NOMO-1 (cell line): Measurements from ENCODE around the gene FUOM.
A peak's percentile ranks its signal among the peaks of the same experiment; 100 is the strongest.
"Not testable (repeated sequence)": the region's sequence is repeated elsewhere in the genome, so short reads cannot be mapped to it uniquely, and the experiment has no call there.

Experiments
- DNase-seq, 2 experiments: peaks; one replicate each; lab custom pipeline; 2025; ENCODE audit not compliant: unreplicated experiment in 2 of 2; lab: John Stamatoyannopoulos, UW

The FUOM gene

DNA sequence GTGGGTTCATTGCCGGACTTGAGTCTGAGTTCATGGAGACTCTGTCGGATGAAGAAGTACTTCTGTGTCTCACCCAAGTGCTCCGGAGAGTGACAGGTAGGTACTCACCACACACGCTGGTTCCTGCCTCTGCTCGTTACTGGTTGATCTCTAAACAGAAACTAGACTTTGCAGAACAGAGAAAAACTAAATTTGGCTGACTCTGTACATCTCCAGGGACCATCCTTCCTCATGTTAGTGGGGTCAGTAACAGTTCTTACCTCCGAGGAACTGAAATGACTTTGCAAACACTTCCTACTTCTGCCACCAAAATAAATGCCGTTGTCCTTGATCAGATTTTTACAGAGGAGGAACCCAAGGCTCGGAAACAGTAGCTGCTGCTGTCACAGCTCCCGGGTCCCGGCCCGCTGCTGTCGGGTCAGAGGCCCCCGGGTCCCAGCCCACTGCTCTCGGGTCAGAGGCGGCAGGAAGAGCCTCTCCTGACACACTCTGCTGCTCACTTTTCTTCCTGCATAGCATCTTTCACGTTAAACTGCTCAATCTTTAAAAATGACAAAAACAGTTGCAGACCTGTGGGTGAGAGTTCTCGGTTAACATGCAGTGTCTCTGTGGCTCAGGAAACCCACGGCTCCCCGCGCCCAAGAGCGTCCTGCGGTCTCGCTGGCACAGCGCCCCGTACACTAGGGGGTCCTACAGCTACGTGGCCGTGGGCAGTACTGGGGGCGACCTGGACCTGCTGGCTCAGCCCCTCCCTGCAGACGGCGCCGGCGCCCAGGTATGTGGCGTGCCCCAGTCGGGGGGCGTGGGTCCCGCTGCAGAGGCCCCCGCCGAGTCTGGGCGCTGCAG is 31.4 kb upstream of the FUOM start:
- DNase-seq = peak; percentile 39 to 78

DNA sequence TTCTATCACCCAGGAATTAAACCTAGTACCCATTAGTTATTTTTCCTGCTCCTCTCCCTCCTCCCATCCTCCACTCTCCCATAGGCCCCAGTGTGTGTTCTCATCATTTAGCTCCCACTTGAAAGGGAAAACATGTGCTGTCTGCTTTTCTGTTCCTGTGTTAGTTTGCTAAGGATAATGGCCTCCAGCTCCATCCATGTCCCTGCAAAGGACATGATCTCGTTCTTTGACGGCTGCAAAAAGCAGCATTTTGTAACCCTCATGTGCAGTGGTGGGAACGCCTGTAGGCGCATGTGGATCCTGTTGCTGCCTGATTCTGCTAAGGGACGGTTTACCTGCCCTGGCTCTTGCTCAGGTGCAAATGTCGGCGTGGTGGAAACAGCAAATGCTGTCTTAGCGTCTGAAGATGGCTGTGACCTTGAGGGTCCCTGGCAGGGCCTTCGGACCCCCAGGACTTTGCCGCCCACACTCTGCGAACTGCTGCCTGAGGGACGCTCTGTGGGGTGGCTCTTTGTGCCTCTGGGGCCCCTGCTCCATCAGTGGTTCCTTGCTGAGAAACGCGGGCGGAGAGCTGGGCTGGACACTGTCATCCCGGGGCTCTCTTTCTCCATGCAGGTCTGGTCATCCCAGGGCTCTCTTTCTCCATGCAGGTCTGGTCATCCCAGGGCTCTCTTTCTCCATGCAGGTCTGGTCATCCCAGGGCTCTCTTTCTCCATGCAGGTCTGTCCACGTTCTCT is 30.6 kb upstream of the FUOM start:
- no peak for DNase-seq

DNA sequence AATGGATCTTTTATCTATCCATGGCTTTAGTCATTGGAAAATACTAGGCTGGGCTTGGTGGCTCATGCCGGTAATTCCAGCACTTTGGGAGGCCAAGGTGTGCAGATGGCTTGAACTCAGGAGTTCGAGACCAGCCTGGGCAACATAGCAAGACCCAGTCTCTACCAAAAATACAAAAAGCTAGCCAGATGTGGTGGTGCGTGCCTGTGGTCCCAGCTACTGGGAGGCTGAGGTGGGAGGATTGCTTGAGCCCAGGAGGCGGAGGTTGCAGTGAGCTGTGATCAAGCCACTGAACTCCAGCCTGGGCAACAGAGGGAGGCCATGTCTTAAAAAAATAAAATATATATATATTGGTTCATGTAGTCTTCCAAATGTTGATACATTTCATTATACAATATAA is 29.1 kb upstream of the FUOM start:
- not testable (repeated sequence) for DNase-seq

DNA sequence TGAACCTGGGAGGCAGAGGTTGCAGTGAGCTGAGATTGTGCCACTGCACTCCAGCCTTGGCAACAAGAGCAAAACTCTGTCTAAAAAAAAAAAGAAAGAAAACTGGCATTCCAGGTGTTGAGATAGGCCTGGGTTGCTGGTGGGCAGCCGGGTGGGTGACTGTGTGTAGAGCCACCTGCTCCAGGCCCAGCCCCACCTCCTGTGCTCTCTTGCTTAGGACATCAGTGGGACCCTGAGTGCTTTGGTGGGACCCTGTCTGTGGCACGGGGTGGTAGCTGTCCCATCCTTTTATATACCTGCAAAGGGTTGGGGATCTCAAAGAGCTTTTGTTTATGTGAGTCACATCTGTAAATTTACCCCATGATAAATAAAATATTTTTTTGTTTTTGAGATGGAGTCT is 27.4 kb upstream of the FUOM start:
- DNase-seq = no peak

DNA sequence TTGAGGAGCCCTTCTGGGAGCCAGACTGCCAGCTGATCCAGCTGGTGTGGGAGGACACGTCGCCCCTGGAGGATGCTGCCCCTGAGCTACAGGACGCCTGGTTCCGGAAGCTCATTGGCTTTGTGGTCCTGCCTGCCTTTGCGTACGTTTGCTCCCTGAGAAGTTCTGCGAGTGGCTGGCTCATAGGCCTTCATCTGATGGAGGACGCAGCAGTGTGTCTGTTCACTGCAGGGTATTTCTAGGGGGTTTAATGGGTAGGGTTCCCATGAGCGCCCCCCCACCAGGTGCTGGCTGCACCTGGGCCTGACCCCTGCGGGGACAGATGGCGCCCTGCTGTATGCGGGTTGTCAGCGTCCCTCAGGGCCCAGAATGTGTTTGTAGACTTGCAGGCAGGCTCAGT is 26.3 kb upstream of the FUOM start:
- no peak for DNase-seq

DNA sequence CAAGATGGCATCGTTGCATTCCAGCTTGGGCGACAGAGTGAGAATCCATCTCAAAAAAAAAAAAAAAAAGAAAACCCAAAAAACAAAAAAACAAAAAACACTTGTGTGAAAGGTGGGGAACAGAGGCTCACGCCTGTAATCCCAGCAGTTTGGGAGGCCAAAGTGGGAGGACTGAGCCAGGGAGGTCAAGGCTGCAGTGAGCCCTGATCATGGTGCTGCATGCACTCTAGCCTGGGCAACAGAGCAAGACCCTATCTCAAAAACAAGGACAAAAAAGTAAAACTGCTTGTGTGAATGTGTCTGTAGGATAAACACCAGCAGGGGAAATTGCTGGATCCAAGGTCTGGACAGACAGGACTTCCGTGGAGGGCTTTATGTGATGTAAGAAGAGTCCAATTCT is 25.7 kb upstream of the FUOM start:
- no peak for DNase-seq

DNA sequence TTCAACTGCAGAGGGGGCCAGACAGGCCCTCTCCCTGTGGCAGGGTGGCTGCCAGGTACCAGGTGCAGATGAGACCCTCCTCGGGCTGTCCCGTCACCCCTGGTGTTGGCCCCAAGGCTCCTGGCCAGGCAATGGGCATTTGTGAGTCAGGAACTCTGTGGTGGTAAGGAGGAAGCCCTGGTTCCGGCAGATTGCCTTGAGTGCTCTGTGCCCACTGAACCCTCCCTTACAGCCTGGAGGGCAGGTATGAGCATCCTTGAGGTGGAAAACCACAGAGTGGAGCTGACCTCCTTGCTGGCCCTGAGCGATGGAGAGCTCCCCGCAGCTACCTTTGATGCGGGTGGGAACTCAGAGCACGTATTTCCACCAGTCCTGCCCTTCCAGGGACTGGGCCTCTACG is 23.2 kb upstream of the FUOM start:
- DNase-seq = no peak

DNA sequence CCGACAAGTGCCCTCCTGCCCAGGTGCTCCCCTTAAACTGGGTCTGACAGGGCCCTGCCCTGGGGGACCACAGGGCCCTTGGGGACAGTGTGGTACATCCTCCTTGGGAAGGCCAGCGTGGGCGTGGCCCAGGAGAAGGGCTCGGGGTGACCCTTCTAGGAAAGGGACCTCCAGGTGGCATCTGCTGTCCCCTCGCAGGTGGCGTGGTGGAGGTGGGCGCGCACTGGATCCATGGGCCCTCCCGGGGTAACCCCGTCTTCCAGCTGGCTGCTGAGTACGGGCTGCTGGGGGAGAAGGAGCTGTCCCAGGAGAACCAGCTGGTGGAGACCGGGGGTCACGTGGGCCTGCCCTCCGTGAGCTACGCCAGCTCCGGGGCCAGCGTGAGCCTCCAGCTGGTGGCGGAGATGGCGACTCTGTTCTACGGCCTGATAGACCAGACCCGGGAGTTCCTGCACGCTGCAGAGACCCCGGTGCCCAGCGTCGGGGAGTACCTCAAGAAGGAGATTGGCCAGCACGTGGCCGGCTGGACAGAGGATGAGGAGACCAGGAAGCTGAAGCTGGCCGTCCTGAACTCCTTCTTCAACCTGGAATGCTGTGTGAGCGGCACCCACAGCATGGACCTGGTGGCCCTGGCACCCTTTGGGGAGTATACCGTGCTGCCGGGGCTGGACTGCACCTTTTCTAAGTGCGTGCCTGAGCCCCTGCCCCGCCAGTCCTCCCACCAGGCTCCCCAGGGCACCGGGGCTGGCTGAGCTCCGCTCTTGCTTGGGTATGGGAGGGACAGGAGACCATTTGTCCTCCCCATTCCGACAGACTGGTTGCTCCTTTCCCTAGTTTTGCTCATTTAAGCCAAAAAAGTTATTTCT is 22.2 kb upstream of the FUOM start:
- no peak for DNase-seq

DNA sequence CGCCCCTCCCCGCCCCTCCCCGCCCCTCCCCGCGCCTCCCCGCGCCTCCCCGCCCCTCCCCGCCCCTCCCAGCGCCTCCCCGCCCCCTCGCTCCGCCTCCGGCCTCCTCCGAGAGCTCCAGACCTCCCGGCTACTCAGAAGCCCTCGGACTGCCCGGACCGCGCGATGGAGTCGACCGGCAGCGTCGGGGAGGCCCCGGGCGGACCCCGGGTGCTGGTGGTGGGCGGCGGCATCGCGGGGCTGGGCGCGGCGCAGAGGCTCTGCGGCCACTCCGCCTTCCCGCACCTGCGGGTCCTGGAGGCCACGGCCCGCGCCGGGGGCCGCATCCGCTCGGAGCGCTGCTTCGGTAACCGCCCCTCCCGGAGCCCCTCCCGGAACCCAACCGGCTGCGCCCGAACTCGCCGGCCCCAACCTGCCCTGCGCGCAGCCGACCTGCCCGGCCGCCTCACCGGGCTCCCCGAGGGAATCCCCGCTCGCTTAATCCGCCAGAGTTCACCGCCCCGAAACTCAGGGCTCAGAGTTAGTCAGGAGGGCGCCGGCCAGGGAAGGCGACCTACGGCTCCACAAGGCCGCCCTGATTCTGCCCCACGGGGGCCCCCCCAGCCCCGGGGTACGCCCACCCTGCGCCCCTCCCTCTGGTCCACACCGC is 21.5 kb upstream of the FUOM start, which contains the start of gene PAOX:
Gene PAOX (plus strand): TSS at position 111 of the 649 bp plus-strand sequence. CDS start 55 bp downstream, at position 166.
- peak in 1 of 2 experiments; percentile 22 for DNase-seq

DNA sequence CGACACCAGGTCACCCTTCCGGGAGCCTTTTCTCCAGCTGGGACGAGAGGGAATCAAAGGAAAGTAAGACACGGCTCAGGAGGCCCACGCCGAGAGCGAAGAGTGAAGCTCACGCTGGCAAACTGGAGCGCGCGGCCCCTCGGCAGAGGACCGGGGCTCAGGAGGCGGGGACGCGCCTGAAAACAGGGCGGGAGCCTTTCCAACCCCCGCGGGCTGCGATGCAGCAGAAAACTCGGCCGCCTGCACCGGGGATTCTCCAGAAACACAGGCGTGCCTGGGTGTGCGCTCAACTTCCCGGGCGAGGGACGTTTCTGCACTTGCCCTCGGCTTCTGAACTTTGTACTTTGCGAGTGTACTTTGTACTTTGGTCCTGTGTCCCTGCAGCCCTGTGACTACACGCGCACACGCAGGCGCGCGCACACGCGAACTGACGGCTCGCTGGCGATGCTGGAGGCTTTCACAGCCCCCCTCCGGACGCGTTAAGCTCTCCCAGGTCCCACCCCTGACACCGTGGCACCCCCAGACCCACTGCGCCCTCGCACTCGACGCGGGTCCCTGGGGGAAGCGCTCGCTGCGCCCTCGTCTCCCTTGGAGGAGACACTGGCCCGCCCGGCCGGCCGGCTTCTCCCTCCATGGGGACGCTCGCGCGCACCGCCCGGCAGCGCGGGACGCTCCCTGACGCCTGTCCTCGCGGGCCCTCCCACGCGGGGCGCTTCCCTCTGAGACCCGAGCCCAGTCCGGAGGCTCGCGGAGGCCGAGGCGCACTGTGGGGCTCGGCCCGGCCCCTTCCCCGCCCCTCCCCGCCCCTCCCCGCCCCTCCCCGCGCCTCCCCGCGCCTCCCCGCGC is 20.7 kb upstream of the FUOM start:
- DNase-seq = peak; percentile 29 to 36

DNA sequence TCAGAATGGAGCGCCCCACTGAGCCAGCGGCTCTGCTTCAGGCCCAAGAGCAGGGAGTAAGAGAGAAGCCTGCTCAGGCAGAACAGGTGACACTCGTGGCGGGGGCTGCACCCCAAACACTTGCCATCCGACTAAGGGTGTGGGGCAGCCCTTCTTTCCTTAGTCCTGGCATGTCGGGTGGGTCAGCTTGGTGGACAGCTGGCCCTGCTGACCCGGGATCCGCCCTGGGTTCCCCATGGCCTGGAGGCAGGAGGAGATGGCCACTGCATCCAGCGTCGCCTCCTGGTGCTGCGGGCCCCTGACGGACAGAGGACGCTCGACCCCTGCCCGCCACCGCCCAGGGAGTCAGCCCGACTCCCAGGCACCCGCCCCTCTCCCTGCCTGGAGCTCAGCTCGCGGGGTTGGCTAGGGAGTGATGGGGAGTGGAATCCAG is 20.0 kb upstream of the FUOM start:
- no peak for DNase-seq

DNA sequence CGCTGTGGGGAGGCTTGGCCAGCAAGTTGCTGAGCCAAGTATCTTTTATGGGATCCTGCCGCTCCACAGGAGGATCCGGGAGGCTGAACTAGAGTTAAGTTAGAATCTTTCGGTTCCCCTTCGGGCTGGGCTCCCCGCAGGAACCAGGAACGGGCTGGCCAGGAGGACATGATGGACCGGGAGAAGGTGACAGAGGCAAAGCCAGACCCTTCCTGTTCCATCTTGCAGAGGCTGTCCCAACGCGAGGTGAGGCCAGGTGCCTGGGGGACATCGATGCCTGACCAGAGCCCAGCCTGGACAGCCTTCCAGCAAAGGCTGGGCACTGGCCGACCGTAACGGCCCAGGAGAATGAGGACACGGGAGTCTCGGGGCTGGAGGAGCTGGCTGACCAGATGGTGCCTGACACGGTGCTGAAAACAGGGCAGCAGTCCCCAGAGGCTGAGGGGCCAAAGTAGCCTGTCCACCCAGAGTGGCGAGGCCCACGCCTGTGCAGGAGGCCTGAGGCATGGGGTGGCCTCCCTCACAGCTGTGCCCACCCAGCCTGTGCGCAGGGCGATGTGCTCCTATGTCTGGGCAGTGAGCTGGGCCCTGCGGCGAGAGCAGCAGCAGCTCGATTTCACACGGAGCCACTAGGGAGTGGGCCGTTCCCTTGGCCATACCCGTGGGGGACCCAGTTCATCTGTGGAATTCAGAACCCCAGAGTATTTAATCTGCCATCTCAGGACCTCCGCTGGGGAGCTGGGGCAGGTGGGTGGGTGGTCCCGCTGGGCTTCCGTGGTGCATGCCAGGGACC is 19.4 kb upstream of the FUOM start:
- no peak for DNase-seq

DNA sequence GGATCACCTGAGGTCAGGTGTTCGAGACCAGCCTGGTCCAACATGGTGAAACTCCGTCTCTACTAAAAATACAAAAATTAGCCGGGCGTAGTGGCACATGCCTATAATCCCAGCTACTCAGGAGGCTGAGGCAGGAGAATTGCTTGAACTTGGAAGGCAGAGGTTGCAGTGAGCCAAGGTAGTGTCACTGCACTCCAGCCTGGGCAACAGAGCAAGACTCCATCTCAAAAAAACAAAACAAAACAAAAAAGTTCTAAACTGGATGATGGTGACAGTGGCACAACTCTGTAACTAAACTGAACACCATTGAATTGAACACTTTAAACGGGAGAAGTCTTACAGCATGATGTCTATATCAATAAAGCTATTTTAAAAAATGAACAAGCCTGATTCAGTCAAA is 18.4 kb upstream of the FUOM start:
- not testable (repeated sequence) for DNase-seq

DNA sequence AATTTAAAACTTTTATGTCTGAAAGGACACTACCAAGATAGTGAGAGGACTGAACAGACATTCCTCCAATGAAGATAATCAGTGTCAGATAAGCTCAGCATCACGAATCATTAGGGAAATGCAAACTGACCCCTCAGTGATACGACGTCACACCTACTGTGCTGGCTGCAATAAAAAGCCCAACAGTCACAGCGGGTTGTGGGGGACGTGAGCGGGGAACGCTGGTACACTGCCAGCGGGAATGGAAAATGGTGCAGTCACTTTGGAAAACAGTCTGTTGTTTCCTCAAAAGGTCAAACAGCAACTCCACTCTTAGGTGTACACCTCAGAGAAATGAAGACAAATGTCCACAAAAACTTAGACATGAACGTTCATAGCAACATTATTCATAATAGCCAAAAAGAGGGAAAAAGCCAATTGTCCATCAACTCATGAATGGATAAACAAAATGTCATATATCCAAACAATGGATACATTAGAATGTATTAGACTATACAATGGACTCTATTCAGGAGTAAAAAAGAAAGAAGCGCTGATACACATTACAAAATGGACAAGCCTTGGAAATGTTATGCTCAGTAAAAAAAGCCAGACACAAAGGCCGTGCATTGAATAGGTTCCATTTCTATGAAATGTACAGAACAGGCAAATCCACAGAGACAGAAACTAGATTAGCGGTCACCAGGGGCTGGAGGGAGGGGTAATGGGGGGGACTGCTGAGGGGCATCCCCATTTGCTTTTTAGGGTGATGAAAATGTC is 17.7 kb upstream of the FUOM start:
- no peak for DNase-seq

DNA sequence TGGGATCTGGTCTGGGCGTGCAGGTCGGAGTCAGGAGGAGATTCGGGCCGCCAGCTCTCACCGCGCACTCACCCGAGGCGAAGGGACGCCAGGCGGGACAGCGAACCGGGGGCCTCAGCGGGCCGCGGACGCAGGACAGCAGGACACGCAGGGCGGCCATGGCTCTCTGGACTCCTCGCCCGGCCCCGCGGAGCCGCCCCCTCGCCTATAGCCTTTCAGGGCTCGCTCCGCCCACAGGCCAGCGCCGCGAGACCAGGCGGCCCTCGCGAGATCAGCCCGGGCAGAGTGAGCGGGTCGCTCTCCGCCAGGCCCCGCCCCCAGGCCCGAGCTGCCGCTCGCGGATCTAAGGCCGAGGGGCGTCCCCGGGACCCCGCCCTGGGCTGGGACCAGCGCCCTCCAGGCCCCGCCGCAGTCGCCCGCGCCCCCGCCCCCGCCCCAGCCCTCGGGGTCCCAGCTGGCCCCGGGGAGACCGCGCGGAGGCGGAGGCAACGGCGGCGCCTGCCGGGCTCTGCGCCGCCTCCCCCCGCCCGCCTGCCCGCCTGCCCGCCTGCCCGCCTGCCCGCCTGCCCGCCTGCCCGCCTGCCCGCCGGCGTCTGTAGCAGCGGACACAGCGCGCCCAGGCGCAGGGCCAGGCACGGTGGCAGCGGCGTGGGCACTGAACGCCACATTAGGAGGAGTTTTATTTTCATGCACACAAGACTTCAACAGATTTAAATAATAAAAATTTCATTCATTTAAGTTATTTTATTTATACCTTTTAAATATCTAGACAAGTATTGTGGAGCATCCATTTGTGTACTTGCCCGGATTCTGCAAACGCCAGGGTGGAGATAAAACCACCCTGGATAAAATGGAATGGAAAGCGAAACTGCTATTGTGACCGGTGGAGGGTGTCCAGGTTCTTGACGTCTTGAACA is 15.6 kb upstream of the FUOM start, which contains the start of gene ECHS1:
Gene ECHS1 (minus strand): TSS at position 181 of the 917 bp plus-strand sequence. CDS start 21 bp downstream, at position 160.
- peak; percentile 84 to 93 for DNase-seq

DNA sequence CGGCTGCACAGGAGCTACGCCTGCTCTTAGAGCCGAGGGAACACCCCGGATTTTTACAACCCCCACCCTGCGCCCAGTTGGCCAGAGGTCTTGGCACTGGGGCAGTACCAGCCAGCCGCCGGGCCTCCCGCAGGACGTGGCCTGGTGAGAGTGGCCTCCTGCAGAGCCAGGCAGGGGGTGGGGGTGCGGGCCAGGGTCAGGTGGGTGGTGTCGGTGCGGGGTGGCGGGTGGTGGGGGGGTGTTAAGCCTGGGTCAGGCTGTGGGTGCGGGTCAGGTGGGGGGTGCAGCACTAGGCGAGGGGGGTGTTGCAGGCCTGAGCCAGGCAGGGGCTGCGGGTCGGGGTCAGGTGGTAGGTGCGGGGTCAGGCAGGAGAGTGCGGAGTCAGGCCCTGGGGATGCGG is 14.7 kb upstream of the FUOM start:
- DNase-seq = no peak
